NCI-H524 treated with DMSO at 0.1 percent for 48 hours (cell line): Measurements from ENCODE around the gene DNAJC6.
"Not testable (repeated sequence)": the region's sequence is repeated elsewhere in the genome, so short reads cannot be mapped to it uniquely, and the experiment has no call there.

Experiments
- DNase-seq: peaks from one replicate; lab custom pipeline; 2025; lab: John Stamatoyannopoulos, UW

Gene DNAJC6

GRCh38 chr1:65309304-65310077, at the start of gene DNAJC6:
Gene DNAJC6, plus strand, starts transcription at chr1:65309543. Its CDS starts 203 bp downstream, at chr1:65309746.
- DNase-seq: no peak

- no peak for DNase-seq
These were observed 49.5 kb upstream of the DNAJC6 start for GRCh38 chr1:65259816-65260215.

GRCh38 chr1:65260851-65261473, 48.4 kb upstream of the DNAJC6 start:
- DNase-seq: no peak

GRCh38 chr1:65263286-65263685, 46.1 kb upstream of the DNAJC6 start:
- DNase-seq: no peak

GRCh38 chr1:65264197-65264929, 45.0 kb upstream of the DNAJC6 start:
- peak; percentile 65 for DNase-seq

GRCh38 chr1:65265296-65265650, 44.1 kb upstream of the DNAJC6 start:
- no peak for DNase-seq

GRCh38 chr1:65265651-65266351, 43.5 kb upstream of the DNAJC6 start:
- no peak for DNase-seq

- DNase-seq: no peak
These were observed 42.9 kb upstream of the DNAJC6 start for GRCh38 chr1:65266476-65266875.

- no peak for DNase-seq
These were observed 42.1 kb upstream of the DNAJC6 start for GRCh38 chr1:65267271-65267670.

- DNase-seq: no peak
These were observed 41.7 kb upstream of the DNAJC6 start for GRCh38 chr1:65267683-65268082.

GRCh38 chr1:65269612-65270011, 39.7 kb upstream of the DNAJC6 start:
- DNase-seq: no peak

- no peak for DNase-seq
These were observed 33.0 kb upstream of the DNAJC6 start for GRCh38 chr1:65276197-65276939.

- no peak for DNase-seq
These were observed 31.6 kb upstream of the DNAJC6 start for GRCh38 chr1:65277605-65278347.

- DNase-seq: no peak
These were observed 30.8 kb upstream of the DNAJC6 start for GRCh38 chr1:65278376-65279069.

- DNase-seq: no peak
These were observed 30.1 kb upstream of the DNAJC6 start for GRCh38 chr1:65279070-65279779.

GRCh38 chr1:65281846-65282245, 27.5 kb upstream of the DNAJC6 start:
- no peak for DNase-seq

GRCh38 chr1:65284229-65284628, 25.1 kb upstream of the DNAJC6 start:
- DNase-seq: no peak

- no peak for DNase-seq
These were observed 19.9 kb upstream of the DNAJC6 start for GRCh38 chr1:65289449-65289848.

- DNase-seq: not testable (repeated sequence)
These were observed 17.5 kb upstream of the DNAJC6 start for GRCh38 chr1:65291818-65292217.
